Measurements from ENCODE around the gene MORN1. TPM values are rescaled to one million over a fixed set of nuclear protein-coding genes. Genes with fewer than 3 reads are reported as not detected.
"Not testable (repeated sequence)": the region's sequence is repeated elsewhere in the genome, so short reads cannot be mapped to it uniquely, and the experiment has no call there.

MORN1 gene
- total RNA-seq, result 10 to 100 TPM in 1 of 4 donors, 1 to 10 TPM in 3; 5.0 to 14.6 (median 9.2) TPM

- TF ChIP-seq EP300 (IDR thresholded peaks at IDR 0.05) (no peak), POLR2AphosphoS5 (IDR thresholded peaks at IDR 0.05) (peak; percentile 81), POLR2A (IDR thresholded peaks at IDR 0.05) (peak; percentile 85 to 90), CTCF (IDR thresholded peaks at IDR 0.05) (peak in 1 of 4 experiments; percentile 20)
- Histone ChIP-seq H3K9me3 (no peaks in the 10 kb centered on the region), H3K27me3 (no peaks in the 10 kb centered on the region), H3K4me1 (peaks cover 0 to 47% (median 34%) of the 10 kb centered on the region in 3 donors), H3K27ac (peak within 1 kb of the TSS; percentile 58 to 95 (median 89)), H3K36me3 (peaks cover 0 to 54% of the 10 kb centered on the region in 2 donors), H3K4me3 (peak within 1 kb of the TSS; percentile 78 to 83)
- ATAC-seq, result peak; percentile 99
- WGBS, 2 donors (ENCODE audit: low coverage in 1 of 2), result 0% methylated on average over 5 of the region's 103 CpGs; no CpG with 5 or more reads in 1 of the 2 donors
Measured at GRCh38 chr1:2391041-2391930, at the start of gene MORN1, which contains the start of gene RER1. MORN1 (minus strand) TSS chr1:2391554; CDS start chr1:2391533, 21 bp downstream. RER1 (plus strand) TSS chr1:2391841; CDS start chr1:2395791, 3,950 bp downstream.

GRCh38 chr1:2440346-2440745 is 49.0 kb upstream of the MORN1 start:
- peaks cover 91% of the 10 kb centered on the region for H3K27me3 ChIP-seq
- not testable (repeated sequence) for H3K27ac ChIP-seq, H3K4me1 ChIP-seq, H3K4me3 ChIP-seq, ATAC-seq, H3K9me3 ChIP-seq, H3K36me3 ChIP-seq
- WGBS, 2 donors (ENCODE audit: low coverage in 1 of 2), result 98% methylated on average over 14 to 15 of the region's 23 CpGs

- Histone ChIP-seq H3K9me3 (no peaks in the 10 kb centered on the region), H3K27ac (no peak overlapping the region), H3K4me1 (peaks cover 0 to 9% (median 0%) of the 10 kb centered on the region in 3 donors), H3K27me3 (peaks cover 91% of the 10 kb centered on the region), H3K36me3 (no peaks in the 10 kb centered on the region), H3K4me3 (no peak overlapping the region)
- 42% methylated on average over 6 of the region's 15 CpGs; no CpG with 5 or more reads in 1 of the 2 donors for WGBS, 2 donors (ENCODE audit: low coverage in 1 of 2)
- no peak for ATAC-seq
- TF ChIP-seq POLR2A (IDR thresholded peaks at IDR 0.05), result no peak
- no peak for TF ChIP-seq CTCF (IDR thresholded peaks at IDR 0.05)
- no peak for TF ChIP-seq EP300 (IDR thresholded peaks at IDR 0.05)
- no peak for TF ChIP-seq POLR2AphosphoS5 (IDR thresholded peaks at IDR 0.05)
Measured at GRCh38 chr1:2439369-2439768, 48.0 kb upstream of the MORN1 start.

DNA sequence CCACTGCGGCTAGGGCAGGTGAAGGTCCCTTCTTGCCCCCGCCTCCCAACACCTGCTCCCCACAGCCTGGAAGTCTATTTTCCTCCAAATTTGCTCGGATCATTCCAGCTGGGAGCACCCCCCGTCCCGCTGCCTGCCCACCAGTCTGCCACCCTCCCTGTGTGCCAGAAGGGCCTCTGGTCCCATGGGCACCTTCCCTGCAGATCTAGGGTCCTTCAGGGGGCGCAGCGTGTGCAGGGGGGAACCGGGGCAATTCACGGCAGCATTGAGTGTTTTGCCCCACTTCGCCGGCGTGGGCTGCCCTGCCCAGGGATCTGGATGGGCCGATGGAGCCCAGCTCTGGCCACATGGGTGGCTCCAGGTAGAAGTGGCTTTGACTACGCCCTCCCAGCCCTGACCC is 47.3 kb upstream of the MORN1 start:
- Histone ChIP-seq H3K27ac (no peak overlapping the region), H3K27me3 (peaks cover 91% of the 10 kb centered on the region), H3K9me3 (no peaks in the 10 kb centered on the region), H3K4me3 (no peak overlapping the region), H3K36me3 (no peaks in the 10 kb centered on the region), H3K4me1 (peaks cover 0 to 4% (median 0%) of the 10 kb centered on the region in 3 donors)
- ATAC-seq, result no peak
- no peak for TF ChIP-seq POLR2AphosphoS5 (IDR thresholded peaks at IDR 0.05)
- no peak for TF ChIP-seq POLR2A (IDR thresholded peaks at IDR 0.05)
- TF ChIP-seq CTCF (IDR thresholded peaks at IDR 0.05), result no peak
- TF ChIP-seq EP300 (IDR thresholded peaks at IDR 0.05), result no peak
- 86% methylated on average over 4 of the region's 14 CpGs; no CpG with 5 or more reads in 1 of the 2 donors for WGBS, 2 donors (ENCODE audit: low coverage in 1 of 2)

DNA sequence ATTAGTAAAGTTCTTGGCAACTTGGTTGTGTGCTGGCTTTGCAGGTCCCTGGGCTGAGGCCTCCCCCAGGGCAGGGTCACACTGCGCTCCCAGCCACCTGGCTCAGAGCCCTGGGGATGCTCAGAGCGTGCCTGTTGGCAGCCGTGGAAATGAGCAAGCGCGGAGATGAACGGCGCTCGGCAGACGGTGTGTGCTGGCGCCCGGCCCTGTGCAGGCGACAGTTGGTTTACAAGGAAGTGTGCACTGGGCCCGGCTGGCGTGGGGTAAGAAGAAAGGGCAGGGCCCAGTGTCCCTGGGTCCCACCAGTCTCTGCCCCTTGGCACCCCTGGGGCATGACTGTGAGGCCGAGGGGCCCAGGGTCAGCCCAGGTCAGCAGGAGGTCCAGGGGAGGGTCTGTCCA is 46.7 kb upstream of the MORN1 start:
- H3K9me3 ChIP-seq, result no peaks in the 10 kb centered on the region
- no peak overlapping the region for H3K4me3 ChIP-seq
- 64 to 80% methylated on average over 2 to 5 of the region's 15 CpGs for WGBS, 2 donors (ENCODE audit: low coverage in 1 of 2)
- H3K36me3 ChIP-seq, result no peaks in the 10 kb centered on the region
- no peak for ATAC-seq
- peaks cover 91% of the 10 kb centered on the region for H3K27me3 ChIP-seq
- peaks cover 0 to under 1% (median 0%) of the 10 kb centered on the region in 3 donors for H3K4me1 ChIP-seq
- H3K27ac ChIP-seq, result no peak overlapping the region
- TF ChIP-seq EP300 (IDR thresholded peaks at IDR 0.05) (no peak), POLR2A (IDR thresholded peaks at IDR 0.05) (no peak), CTCF (IDR thresholded peaks at IDR 0.05) (no peak), POLR2AphosphoS5 (IDR thresholded peaks at IDR 0.05) (no peak)

All from gastroesophageal sphincter (tissue), 4 donors.